ENCODE results near the gene GPRC5D. TPM values are rescaled to one million over a fixed set of nuclear protein-coding genes. Genes with fewer than 3 reads are reported as not detected.

The GPRC5D gene
- total RNA-seq, 1 donor from 2014 or later, result 0.35 TPM

DNA sequence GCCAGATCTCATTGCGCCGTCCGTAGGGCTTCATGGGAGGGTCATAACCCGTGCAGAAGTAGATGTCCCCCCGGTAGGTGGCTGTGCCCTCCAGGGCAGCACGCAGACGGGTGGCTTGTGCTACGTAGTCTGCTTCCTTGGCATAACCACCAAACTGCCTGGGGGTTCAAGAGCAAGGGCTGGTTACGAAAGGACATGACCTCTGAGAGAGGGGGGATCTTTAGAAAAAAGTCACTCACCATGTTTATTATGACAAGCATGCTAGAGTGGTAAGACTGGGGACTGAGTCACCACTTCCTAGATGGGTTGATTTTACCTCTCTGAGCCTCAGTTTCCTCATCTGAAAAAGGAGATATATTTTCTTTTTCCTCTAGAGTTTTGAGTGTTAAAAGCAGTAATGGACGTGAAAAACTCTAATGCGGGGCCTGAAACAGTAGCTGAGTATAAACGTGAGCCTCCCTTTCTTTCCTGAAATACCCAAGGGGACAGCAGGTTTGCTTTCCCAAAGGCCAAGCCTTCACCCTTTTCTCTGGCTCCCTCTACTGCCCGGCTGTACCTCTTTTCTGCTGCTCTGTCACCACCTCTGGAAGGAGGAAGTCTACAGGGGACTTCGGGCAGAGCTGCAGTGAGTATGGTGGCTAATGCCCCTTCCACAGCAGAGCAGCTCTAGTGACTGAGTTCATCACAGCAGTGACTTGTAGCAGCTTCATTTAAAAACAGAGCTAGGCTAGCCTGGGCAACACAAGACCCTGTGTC, 23.5 kb upstream of the GPRC5D start:
- peaks cover 37% of the 10 kb centered on the region for H3K36me3 Mint-ChIP-seq (ENCODE audit: low read depth)

GRCh38 chr12:12974211-12974610, 22.2 kb upstream of the GPRC5D start:
- intact Hi-C loops (cut with micrococcal nuclease), result no loop called here
- Mint-ChIP-seq H3K27me3 (no peaks in the 10 kb centered on the region), H3K36me3 (ENCODE audit: low read depth) (peaks cover 37% of the 10 kb centered on the region), H3K4me1 (no peaks in the 10 kb centered on the region), H3K9me3 (peaks cover 19% of the 10 kb centered on the region), H3K27ac (no peak overlapping the region), H3K4me3 (no peak overlapping the region)
- ChIA-PET POLR2A (no interaction called here), CTCF (no interaction called here)
- ATAC-seq (ENCODE audit: low read depth) (no peak), DNase-seq (no peak)
- TF ChIP-seq CTCF (IDR thresholded peaks at IDR 0.05), result no peak

More for the DNA sequence above, 23.5 kb upstream of the GPRC5D start:
- POLR2A ChIA-PET, result no interaction called here
- Mint-ChIP-seq H3K4me3 (no peak overlapping the region), H3K4me1 (no peaks in the 10 kb centered on the region), H3K27me3 (no peaks in the 10 kb centered on the region), H3K9me3 (peaks cover 19% of the 10 kb centered on the region), H3K27ac (no peak overlapping the region)
- intact Hi-C loops (cut with micrococcal nuclease), result no loop called here
- no peak for ATAC-seq (ENCODE audit: low read depth)
- TF ChIP-seq CTCF (IDR thresholded peaks at IDR 0.05), result no peak
- no peak for DNase-seq
- CTCF ChIA-PET, result no interaction called here

DNA sequence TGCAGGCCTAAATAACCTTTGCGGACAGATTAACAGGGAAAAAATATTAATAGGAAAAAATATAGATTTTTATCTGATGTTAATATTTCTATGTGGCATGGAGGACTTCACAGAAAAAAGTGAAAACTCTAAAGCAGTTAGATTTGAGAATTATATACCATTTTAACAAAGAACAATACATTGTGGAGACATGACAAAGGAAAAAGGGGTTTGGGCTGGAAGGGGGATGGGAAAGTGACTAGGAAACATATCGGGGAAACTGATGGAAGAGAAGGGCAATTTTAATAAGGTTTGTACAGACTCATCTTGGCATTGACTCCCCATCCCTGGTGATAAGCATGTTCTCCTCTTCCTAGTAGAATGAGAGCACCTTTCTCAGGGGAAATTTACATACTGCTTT, 21.0 kb upstream of the GPRC5D start:
- intact Hi-C loops (cut with micrococcal nuclease), result no loop called here
- DNase-seq, result no peak
- ATAC-seq (ENCODE audit: low read depth), result no peak
- POLR2A ChIA-PET, result no interaction called here
- TF ChIP-seq CTCF (IDR thresholded peaks at IDR 0.05), result no peak
- Mint-ChIP-seq H3K4me1 (no peaks in the 10 kb centered on the region), H3K27ac (no peak overlapping the region), H3K4me3 (no peak overlapping the region), H3K9me3 (peaks cover 19% of the 10 kb centered on the region), H3K27me3 (no peaks in the 10 kb centered on the region), H3K36me3 (ENCODE audit: low read depth) (peaks cover 37% of the 10 kb centered on the region)
- CTCF ChIA-PET, result no interaction called here

GRCh38 chr12:12965836-12966235, 13.9 kb upstream of the GPRC5D start:
- Mint-ChIP-seq H3K9me3 (no peaks in the 10 kb centered on the region), H3K36me3 (ENCODE audit: low read depth) (peaks cover 2% of the 10 kb centered on the region), H3K27ac (no peak overlapping the region), H3K4me1 (no peaks in the 10 kb centered on the region), H3K4me3 (no peak overlapping the region), H3K27me3 (peaks cover under 1% of the 10 kb centered on the region)
- TF ChIP-seq CTCF (IDR thresholded peaks at IDR 0.05), result no peak
- POLR2A ChIA-PET, result no interaction called here
- no peak for DNase-seq
- intact Hi-C loops (cut with micrococcal nuclease), result no loop called here
- ATAC-seq (ENCODE audit: low read depth), result no peak
- CTCF ChIA-PET, result no interaction called here

DNA sequence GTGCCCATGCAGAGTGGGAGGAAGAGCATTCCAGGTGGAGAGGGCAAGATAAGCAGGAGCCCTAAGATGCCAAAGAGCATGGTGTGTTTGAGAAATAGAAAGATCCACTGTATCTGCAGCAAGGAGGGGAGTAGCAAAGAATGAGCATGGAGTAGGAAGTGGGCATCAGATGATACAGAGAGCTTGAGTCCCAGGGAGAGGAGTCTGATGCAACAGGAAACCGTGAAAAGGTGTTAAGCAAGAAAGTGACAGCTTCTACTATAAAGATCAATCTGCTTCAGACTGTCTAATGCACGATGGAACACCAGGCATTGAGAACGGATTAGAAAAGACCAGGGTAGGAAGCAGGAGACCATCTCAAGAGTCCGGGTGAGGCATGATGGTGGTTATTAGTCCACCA, 12.3 kb upstream of the GPRC5D start:
- TF ChIP-seq CTCF (IDR thresholded peaks at IDR 0.05), result no peak
- ChIA-PET CTCF (no interaction called here), POLR2A (no interaction called here)

More for the DNA sequence above, 12.3 kb upstream of the GPRC5D start:
- DNase-seq, result no peak
- intact Hi-C loops (cut with micrococcal nuclease), result no loop called here
- Mint-ChIP-seq H3K4me1 (no peaks in the 10 kb centered on the region), H3K4me3 (no peak overlapping the region), H3K27me3 (peaks cover 2% of the 10 kb centered on the region), H3K9me3 (no peaks in the 10 kb centered on the region), H3K27ac (no peak overlapping the region), H3K36me3 (ENCODE audit: low read depth) (peaks cover 2% of the 10 kb centered on the region)
- ATAC-seq (ENCODE audit: low read depth), result no peak

Measured in activated B cell treated with CpG ODN at 0.5 μM for 24 hours (primary cell).